EH (cell line): ENCODE measurements around the gene CNDP2.

Source experiments
- DNase-seq: peaks from one replicate; pipeline ENCODE4 v3.0.0-alpha.2; 2015; ENCODE audit warnings: low read depth

The CNDP2 gene

GRCh38 chr18:74473976-74474640 lies 22.1 kb upstream of the CNDP2 start:
- no peak for DNase-seq

GRCh38 chr18:74476140-74476539 lies 20.0 kb upstream of the CNDP2 start:
- peak; percentile 19 for DNase-seq

DNA sequence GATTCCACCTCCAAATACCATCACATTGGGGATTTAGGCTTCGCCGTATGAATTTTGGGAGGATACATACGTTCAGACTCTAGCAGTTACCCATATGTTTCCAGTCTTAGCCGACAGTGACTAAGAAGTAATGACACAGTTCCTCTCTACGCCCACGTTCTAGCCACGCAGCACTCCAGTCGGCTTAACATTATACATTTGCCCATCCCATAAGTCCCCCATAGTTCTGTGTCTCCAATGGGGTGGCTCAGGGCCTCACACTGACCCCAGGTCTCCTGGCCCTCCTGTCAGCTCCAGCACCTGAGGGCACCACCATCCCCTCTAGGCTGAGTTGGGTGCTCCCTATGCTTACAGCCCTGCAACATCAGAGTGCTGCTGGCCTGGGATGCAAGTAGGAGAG lies 18.4 kb upstream of the CNDP2 start:
- no peak for DNase-seq

DNA sequence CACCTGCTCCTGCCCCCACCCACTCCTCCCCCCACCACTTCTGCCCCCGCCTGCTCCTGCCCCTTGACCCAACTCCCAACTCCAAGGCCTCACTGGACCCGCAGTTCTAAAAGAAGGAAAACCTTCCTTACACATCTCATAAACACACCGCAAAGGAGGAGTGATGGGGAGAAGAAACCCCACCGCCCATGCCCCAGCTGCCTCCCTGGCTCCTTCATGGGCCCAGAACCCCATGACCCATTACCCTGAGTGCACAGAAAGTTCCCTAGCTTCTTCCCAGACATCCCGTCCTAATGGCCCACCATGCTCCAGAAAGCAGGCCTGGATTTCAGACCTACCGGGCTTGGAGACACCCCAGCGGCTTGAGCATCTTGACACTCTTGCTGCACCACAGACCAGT lies 17.8 kb upstream of the CNDP2 start:
- DNase-seq: no peak

DNA sequence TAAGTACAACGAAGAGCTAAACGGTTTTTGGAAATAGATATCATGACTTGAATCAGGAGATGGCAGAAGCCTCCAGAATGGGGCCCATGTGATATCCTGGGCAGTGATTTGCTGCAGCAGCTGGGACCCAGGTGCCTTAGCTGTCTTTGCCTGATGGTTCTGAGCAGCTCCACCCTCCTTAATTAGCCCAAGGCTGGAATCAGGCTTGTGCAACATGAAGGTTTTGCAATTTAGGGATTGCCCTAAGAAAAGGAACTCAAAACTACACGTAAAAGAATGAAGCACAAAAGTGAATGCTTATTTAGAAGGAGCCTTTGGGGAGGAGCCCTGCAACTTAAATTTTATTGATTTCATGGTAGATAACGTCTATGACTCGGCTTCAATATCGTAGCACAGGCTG lies 17.3 kb upstream of the CNDP2 start:
- no peak for DNase-seq

DNA sequence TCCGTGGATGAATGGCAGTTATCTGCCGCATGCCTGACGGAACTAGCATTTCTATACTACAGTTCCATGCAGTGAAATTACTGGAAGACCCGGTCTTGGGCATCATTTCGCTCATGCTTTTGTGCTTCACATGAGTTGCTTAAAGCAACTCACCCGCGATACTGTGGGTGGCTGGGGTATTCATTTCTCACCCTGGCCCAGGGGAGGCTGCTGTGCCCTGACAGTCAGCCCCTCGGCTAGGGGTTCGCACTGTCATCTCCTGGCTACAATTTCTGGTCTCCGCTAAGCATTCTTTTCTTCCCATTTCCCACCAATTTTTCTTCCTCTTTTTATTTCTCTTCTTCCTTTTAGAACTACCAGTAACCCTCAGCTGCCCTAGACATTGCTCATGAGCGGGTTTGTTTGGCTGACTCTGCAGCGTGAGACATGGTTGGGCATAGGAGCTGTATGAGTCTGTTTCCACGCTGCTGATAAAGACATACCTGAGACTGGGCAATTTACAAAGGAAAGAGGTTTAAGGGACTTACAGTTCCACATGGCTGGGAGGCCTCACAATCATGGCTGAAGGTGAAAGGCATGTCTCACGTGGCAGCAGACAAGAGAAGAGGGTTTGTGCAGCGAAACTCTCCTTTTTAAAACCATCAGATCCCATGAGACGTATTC lies 16.5 kb upstream of the CNDP2 start:
- no peak for DNase-seq

DNA sequence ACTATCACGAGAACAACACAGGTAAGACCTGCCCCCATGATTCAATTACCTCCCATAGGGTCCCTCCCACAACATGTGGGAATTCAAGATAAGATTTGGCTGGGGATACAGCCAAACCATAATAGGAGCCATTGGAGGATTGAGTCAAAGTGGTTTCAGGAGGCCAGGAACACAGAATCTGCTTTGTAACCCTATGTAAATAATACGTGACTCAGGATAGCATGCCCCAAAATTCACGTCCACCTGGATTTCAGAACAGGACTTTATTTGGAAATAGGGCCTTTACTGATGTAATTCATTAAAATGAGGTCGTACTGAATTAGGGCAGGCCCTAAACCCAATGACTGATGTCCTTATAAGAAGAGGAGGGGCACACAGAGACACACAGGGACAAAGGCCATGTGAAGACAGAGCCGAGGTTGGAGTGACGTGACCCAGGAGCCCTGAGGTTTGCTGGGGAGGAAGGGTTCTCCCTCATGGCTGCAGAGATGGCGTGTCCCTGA lies 16.0 kb upstream of the CNDP2 start:
- DNase-seq: no peak

- no peak for DNase-seq
Observed at GRCh38 chr18:74482697-74483096, 13.5 kb upstream of the CNDP2 start.

- no peak for DNase-seq
Observed at GRCh38 chr18:74486119-74486849, 9.9 kb upstream of the CNDP2 start.

- no peak for DNase-seq
Observed at GRCh38 chr18:74488354-74488753, 7.8 kb upstream of the CNDP2 start.

DNA sequence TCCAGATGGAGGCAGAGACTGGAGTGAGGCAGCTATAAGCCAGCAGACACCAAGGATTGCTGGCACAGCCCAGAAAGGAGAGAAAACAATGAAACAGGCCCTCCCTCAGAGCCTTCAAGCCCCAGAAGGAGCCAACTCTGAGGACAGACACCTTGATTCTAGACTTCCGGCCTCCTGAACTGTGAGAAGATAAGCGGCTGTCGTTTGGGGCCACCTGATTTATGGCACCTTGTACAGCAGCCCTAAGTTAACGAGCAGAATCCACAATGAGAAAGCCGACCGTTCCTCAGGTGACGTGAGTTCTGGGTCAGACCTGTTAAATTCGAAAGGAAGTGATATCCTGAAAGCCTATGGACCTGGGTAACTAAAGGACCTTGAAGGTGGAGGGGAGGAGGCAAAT lies 7.3 kb upstream of the CNDP2 start:
- DNase-seq: no peak

- peak; percentile 63 for DNase-seq
Observed at GRCh38 chr18:74489676-74490075, 6.5 kb upstream of the CNDP2 start.

DNA sequence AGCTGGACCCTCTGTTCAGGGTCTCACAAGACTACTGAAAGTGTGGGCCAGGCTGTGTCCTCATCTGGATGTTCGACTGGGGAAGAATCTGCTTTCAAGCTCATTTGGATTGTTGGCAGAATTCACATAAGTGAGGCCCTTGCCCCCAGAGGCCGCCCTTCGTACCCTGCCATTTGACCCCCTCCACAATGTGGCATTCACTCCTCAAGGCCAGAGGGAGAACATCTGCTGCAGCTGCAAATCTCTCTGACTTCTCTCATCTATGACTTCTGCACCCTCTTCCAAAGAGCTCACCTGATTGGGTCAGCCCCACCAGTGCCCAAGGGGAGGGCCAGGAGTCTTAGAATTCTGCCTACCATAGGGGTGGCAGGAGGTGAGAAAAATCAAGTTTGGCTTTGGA lies 3.9 kb upstream of the CNDP2 start:
- no peak for DNase-seq

DNA sequence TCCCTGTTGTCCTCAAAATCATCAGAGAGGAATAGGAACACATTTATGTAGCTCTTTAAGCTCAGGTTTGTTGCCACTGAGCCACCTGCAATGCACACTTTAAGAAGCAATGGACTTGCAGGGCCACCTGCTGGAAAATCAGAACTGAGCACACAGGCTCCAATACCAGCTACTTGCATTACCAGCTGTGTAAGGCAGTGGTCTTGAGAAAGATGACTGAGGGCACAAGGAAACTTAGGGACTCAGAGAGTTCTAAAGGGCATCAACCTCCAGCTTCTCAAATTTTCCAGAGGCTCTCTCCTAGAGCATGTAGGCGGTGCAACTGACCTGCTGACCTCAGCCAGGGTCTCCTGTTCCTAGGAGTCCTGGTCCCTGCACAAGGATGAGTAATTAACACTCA lies 2.5 kb upstream of the CNDP2 start:
- DNase-seq: peak; percentile 41

DNA sequence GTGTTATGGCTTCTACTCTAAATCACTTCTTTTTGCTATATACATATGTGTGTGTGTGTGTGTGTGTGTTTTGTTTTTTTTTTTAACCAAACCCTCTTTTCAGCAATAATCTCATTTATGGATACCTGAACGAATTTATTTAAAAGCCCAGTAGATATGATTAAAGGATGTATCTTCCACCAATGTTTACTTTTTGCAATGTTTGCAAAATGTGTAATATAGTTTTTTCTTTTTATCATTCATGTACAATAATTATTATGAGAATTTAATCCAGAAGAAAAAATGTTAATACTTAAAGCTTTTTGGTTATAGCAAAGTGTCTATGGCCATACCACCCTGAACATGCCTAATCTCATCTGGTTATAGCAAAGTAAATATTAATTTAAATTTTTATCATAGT lies 1.6 kb upstream of the CNDP2 start:
- DNase-seq: no peak

DNA sequence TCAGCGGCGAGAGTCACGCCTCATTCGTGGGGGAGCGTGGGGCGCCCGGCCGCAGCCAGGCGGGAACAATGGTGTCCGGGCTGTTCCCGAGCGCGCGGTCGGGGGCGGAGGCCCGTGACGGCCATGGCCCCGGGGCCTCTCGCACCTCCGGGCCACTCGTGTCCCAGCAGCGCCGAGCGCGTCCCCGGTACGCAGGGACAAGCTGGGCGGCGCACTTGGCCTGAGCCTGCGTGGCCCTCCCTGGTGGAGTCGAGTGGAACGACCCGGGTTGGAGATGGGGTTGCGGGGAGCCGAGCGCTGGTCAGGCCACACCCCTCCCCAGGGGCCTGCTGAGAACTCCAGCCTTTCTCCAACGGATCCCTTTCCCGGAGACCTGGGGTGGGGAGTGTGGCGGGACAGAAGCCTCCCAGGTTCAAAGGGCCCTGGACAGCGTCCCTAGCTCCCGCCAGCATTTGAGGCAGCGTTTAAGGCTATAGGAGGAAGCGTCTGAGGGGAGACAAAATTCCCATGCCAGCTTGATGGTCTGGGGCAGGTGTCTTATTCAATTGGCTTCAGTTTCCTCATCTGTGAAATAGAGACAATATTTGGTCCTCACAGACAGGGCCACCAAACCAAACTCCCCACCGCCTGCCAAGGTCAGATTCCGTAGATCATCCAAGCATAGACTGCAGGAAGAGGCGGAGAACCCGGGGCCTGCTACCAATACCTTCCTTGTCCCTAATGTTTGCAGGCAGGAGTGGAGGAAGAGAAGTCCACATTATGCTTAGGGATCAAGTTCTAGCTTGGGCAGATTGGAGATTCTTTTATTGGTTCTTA lies 553 bp downstream of the CNDP2 start:
- peak; percentile 68 for DNase-seq

- DNase-seq: no peak
Observed at GRCh38 chr18:74497324-74497676, 1.1 kb downstream of the CNDP2 start.

GRCh38 chr18:74497778-74498177 lies 1.6 kb downstream of the CNDP2 start:
- DNase-seq: no peak

DNA sequence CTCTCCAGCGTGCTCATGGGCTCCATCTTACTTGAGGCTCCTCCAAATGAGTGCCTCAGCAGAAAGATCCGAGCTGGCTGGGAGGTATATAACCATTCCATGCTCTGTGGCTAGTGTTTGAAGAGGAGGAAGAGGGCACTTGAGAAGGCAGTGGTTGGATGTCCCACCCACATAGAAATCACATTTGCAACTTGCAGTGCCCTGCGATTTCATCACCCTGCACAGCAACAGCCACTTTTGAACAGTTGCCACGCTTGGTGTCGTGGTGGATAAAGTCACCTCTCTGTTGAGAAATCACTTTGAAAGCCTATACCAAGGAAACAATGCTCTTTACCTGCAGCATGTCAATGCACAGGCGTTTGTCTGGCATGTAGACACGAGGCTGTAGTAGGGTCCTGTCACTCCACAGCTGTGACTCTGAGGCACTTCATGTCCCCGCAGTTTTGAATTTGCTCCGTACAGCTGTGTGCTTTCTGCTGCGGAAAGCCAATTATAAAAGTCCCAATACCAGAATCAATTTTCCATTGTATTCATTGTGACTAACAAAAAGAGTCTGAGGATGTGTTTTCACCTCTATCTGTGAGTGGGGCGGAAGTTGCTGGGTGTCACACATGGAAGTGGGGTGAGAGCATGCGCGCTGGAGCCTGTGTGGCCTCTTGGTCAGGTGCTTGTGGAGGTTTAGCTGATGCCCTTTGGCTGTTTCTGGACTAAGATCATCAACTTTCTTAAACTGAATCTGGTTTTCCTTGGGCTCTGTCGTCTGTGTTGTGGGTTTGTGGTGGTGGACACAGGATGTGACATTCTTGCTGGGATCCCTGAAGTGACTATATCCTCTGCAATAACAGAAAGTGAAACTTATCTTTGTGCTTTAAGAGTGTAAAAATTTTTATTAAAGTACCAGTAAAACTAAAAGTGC lies 2.8 kb downstream of the CNDP2 start:
- DNase-seq: peak; percentile 47

DNA sequence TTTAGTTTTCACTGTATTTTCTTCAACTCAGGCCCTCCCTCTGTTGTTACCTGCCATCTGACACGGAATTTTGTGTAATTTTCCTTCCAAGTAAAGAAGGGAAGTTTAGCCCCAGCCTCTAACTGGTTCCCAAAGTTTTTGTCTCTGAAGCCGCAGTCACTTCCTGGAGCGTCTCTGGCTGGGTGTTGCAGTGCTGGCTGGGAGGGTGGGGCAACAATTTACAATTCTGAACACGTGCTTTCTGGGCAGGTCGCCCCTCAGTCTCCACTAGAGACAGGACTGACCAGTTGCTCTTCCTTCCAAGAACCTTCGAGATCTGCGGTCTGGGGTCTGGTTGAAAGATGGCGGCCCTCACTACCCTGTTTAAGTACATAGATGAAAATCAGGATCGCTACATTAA lies 3.5 kb downstream of the CNDP2 start:
- DNase-seq: peak; percentile 77

DNA sequence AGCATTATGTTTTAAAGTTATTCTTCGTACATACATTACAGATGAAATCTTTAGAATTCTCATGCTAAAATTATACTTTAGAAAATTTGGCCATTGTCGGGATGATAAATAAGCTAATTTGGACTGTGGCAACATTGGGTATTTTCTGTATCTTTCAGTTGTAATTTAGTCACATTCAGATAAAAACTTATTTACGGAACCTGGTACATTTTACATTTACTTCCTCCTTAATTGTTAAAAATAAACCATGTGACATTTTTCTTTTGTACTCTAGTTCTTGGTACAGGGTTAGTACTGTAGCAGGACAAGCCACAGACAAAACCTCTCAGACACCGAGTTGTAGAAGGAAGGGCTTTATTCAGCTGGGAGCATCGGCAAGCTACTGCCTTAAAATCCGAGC lies 4.2 kb downstream of the CNDP2 start:
- no peak for DNase-seq
